ENCODE results near the gene RNF32. TPM values are rescaled to one million over a fixed set of nuclear protein-coding genes. Genes with fewer than 3 reads are reported as not detected.

Gene RNF32
- total and polyA plus RNA-seq, 2 of the 13 experiments (the other 11 are each of a cell fraction or from before 2014, with no cell fraction given), result not detected

DNA sequence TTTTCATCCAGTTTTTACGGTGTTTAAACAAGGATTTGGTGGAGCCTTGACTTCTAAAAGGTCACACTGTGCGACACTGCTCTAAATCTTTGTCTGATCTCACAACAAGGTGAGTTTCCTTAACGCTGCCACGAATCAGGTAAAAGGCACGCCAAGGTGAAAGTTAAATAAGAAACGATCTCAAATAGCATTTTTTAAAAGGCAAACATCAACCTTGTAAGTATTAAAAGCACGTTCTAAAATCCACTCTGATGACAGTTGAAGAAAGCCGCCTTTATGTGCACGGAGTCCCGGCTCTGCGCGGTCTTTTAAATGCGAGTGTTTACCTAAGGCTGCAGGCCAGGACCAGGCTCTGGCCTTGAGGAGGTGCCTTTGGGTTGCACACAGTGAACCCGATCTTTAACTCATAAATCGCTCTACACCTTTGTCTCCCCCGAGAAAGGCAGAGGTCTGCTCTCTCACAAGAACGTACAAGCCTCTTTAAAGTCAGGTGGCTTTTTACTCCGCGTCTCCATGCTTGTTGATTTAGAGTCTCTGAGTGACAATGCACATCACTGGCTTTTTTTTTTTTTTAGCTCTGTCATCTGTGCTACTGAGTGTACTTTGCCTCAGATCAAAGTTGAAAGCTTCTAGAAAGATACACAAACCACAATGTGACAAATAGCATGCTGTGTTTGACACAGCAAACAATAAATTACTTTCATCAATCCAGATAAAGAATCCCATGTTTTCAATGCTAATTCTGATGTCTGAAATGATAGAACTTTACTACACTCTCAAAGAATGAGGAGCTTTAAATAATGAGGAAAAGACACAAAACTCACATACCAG lies 25.9 kb upstream of the RNF32 start (continued):
- TF ChIP-seq ZNF816 (CRISPR knock-in tag; IDR thresholded peaks at IDR 0.05; ENCODE audit: borderline replicate concordance) (peak; percentile 53; the same call in 1 of the 2 replicates), ZFY (CRISPR knock-in tag; IDR thresholded peaks at IDR 0.05) (peak; percentile 64), ATAD3A (CRISPR knock-in tag; IDR thresholded peaks at IDR 0.05) (no peak), RXRA (CRISPR knock-in tag; IDR thresholded peaks at IDR 0.05) (peak; percentile 94), ZNF101 (CRISPR knock-in tag; IDR thresholded peaks at IDR 0.05; ENCODE audit: borderline replicate concordance, low read depth) (no peak), ZSCAN22 (CRISPR knock-in tag; IDR thresholded peaks at IDR 0.05) (no peak), ZNF383 (CRISPR knock-in tag; IDR thresholded peaks at IDR 0.05; ENCODE audit: borderline replicate concordance) (no peak), SAP130 (CRISPR knock-in tag; IDR thresholded peaks at IDR 0.05; ENCODE audit: low read depth) (peak; percentile 88), CHCHD3 (CRISPR knock-in tag; IDR thresholded peaks at IDR 0.05) (no peak), SIX4 (CRISPR knock-in tag; IDR thresholded peaks at IDR 0.05) (no peak; the same call in 1 of the 2 replicates), ZNF619 (CRISPR knock-in tag; IDR thresholded peaks at IDR 0.05) (0 out of 2 replicates have a peak, but pooled peaks have one; percentile 28), MIER2 (CRISPR knock-in tag; IDR thresholded peaks at IDR 0.05) (peak; percentile 52; the same call in 1 of the 2 replicates), KAT7 (CRISPR knock-in tag; IDR thresholded peaks at IDR 0.05; ENCODE audit: borderline replicate concordance) (0 out of 2 replicates have a peak, but pooled peaks have one; percentile 36)
- TF ChIP-seq, protein P1, sequence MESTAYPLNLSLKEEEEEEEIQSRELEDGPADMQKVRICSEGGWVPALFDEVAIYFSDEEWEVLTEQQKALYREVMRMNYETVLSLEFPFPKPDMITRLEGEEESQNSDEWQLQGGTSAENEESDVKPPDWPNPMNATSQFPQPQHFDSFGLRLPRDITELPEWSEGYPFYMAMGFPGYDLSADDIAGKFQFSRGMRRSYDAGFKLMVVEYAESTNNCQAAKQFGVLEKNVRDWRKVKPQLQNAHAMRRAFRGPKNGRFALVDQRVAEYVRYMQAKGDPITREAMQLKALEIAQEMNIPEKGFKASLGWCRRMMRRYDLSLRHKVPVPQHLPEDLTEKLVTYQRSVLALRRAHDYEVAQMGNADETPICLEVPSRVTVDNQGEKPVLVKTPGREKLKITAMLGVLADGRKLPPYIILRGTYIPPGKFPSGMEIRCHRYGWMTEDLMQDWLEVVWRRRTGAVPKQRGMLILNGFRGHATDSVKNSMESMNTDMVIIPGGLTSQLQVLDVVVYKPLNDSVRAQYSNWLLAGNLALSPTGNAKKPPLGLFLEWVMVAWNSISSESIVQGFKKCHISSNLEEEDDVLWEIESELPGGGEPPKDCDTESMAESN (CRISPR knock-in tag; conservative IDR thresholded peaks at IDR 0.05), result peak; percentile 45; the same call in 1 of the 2 replicates
- TF ChIP-seq, protein P2, sequence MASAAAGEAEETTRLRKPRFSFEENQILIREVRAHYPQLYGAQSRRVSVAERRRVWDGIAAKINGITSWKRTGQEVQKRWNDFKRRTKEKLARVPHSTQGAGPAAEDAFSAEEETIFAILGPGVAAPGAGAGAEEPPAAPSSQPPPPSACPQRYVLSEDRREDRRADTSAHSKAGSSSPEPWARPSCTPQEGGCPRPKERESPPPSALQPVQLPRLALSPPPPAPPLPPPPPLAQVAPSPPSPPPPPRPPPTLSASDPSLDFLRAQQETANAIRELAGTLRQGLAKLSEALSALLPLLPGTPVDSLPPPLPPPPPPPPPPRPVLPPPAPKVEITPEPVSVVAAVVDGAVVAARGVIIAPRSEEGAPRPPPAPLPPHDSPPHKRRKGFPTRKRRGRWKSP (CRISPR knock-in tag; IDR thresholded peaks at IDR 0.05), result peak; percentile 86
- TF ChIP-seq, protein P3, sequence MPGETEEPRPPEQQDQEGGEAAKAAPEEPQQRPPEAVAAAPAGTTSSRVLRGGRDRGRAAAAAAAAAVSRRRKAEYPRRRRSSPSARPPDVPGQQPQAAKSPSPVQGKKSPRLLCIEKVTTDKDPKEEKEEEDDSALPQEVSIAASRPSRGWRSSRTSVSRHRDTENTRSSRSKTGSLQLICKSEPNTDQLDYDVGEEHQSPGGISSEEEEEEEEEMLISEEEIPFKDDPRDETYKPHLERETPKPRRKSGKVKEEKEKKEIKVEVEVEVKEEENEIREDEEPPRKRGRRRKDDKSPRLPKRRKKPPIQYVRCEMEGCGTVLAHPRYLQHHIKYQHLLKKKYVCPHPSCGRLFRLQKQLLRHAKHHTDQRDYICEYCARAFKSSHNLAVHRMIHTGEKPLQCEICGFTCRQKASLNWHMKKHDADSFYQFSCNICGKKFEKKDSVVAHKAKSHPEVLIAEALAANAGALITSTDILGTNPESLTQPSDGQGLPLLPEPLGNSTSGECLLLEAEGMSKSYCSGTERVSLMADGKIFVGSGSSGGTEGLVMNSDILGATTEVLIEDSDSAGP (CRISPR knock-in tag; IDR thresholded peaks at IDR 0.05; ENCODE audit: borderline replicate concordance), result peak; percentile 98
- TF ChIP-seq, protein P4, sequence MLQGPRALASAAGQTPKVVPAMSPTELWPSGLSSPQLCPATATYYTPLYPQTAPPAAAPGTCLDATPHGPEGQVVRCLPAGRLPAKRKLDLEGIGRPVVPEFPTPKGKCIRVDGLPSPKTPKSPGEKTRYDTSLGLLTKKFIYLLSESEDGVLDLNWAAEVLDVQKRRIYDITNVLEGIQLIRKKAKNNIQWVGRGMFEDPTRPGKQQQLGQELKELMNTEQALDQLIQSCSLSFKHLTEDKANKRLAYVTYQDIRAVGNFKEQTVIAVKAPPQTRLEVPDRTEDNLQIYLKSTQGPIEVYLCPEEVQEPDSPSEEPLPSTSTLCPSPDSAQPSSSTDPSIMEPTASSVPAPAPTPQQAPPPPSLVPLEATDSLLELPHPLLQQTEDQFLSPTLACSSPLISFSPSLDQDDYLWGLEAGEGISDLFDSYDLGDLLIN (CRISPR knock-in tag; IDR thresholded peaks at IDR 0.05; ENCODE audit: borderline replicate concordance), result no peak

Data from HepG2 (cell line).